HG03432 (cell line): ENCODE data around the gene SHC2.

ENCODE experiments used
- ATAC-seq: cut with Tn5 transposase; IDR thresholded peaks from one replicate; pipeline ENCODE4 v1.9.1; 2021; ENCODE audit warnings: mild to moderate bottlenecking, moderate library complexity; ENCODE audit not compliant: unreplicated experiment

Gene SHC2, protein sequence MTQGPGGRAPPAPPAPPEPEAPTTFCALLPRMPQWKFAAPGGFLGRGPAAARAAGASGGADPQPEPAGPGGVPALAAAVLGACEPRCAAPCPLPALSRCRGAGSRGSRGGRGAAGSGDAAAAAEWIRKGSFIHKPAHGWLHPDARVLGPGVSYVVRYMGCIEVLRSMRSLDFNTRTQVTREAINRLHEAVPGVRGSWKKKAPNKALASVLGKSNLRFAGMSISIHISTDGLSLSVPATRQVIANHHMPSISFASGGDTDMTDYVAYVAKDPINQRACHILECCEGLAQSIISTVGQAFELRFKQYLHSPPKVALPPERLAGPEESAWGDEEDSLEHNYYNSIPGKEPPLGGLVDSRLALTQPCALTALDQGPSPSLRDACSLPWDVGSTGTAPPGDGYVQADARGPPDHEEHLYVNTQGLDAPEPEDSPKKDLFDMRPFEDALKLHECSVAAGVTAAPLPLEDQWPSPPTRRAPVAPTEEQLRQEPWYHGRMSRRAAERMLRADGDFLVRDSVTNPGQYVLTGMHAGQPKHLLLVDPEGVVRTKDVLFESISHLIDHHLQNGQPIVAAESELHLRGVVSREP

DNA sequence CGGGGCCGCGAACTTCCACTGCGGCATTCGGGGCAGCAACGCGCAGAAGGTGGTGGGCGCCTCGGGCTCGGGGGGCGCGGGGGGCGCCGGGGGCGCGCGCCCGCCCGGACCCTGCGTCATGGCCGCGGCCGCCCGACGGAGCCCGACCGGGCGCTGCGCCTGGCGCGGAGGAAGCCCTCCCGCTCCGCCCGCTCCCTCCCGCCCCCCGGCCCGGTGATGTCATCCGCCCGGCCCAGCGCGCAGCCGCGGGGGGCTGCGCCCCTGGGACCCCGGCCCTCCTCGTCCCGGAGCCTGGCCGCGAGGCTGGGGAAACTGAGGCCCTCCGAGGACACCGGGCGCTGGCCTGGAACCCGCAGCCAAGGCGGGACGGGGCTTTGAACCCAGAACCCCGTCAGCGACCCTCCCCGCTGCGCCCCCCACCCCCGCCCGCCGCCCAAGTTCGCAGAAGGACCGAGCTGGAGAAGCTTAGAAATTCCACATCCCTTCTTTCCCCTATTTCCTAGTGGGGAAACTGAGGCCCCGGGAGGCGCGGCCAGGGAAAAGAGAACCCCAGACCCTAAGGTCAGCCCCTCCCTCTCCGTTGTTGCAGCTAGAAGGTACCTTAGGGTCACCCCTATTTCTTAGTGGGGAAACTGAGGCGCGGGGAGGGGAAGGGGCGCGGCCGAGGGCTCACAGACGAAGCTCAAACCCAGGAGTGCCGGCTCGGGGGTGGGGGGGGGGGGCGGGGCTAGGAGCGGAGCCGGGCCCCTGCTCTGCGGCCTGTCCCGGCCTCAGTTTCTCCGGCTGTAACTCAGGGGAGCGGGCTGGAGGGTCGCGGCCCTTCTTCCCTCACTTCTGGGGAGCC, at the start of gene SHC2:
SHC2 (minus strand) TSS at position 157 of the 844 bp plus-strand sequence; CDS start at position 120, 37 bp downstream.
- ATAC-seq = no peak

DNA sequence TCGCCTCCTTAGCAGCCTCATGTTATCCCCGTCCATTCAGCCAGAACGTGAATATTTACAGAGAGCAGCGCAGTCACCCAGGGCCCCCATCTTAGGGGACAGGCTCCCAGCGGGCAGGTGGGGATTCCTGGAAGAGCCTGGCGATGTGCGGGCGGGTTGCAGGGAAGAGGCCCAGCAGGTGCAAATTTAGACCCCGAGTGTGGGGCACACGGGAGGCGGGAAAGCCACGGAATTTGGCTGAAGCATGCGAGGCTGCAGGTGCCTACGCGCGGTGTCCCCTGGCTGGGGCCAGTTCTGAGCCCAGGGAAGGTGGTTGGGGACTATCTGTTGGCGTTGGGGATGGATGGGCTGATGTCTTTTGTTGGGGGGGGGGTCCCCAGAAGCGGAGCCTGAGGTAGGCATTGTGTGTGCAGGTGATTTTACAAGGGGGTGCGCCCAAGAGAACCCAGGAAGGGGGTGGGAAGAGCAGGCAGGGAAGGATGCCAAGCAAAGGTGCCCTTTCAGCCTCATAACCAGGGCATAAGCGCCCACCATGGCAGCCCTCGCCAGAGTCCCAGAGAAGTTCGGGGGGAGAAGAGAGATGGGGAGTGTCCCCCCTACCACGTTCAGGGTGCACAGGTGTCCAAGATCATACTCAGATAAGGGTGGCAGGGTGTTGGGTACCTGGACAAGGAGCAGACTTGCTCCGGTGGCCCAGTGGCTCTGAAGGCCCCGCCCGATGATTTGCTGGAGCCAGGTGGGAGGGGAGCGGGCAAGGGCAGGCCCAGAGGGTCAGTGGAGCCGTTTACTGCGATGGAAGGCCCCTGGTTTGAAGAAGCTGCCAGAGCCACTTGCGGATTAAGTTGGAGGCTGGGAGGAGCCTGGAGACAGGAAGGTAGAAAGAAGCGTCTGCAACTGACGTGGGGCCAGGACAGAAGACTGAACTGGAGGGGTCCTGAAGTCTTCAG, 47.6 kb upstream of the SHC2 start:
- no peak for ATAC-seq

GRCh38 chr19:507286-508203, 46.7 kb upstream of the SHC2 start, which contains the start of gene TPGS1:
TSS of gene TPGS1 (plus strand) at chr19:507497. CDS start at chr19:507507, 10 bp downstream.
- peak; percentile 73 for ATAC-seq

- ATAC-seq = peak; percentile 61
These were observed 45.8 kb upstream of the SHC2 start for GRCh38 chr19:506404-507285.

- ATAC-seq = no peak
These were observed 43.8 kb upstream of the SHC2 start for GRCh38 chr19:504616-505015.

DNA sequence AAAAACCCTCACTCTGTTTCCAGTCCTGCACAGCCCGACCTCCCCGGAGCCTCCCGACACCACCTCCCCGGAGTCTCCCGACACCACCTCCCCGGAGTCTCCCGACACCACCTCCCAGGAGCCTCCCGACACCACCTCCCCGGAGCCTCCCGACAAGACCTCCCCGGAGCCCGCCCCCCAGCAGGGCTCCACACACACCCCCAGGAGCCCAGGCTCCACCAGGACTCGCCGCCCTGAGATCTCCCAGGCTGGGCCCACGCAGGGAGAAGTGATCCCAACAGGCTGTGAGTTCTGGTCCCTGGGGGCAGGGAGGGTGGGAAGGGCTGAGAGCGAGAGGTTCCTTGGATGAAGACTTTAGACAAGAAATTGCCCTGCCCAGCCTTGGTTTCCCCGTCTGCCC, 40.8 kb upstream of the SHC2 start:
- ATAC-seq = no peak

- ATAC-seq = no peak
These were observed 38.3 kb upstream of the SHC2 start for GRCh38 chr19:498977-499623.

DNA sequence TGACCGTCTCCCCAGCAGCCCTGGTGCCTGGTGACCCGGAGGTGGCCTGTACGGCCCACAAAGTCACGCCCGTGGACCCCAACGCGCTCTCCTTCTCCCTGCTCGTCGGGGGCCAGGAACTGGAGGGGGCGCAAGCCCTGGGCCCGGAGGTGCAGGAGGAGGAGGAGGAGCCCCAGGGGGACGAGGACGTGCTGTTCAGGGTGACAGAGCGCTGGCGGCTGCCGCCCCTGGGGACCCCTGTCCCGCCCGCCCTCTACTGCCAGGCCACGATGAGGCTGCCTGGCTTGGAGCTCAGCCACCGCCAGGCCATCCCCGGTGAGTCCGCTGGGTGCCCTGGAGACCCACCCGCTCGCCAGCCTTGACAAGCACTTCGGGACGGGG, 37.7 kb upstream of the SHC2 start:
- ATAC-seq = no peak

GRCh38 chr19:497869-498510, 37.2 kb upstream of the SHC2 start:
- no peak for ATAC-seq

DNA sequence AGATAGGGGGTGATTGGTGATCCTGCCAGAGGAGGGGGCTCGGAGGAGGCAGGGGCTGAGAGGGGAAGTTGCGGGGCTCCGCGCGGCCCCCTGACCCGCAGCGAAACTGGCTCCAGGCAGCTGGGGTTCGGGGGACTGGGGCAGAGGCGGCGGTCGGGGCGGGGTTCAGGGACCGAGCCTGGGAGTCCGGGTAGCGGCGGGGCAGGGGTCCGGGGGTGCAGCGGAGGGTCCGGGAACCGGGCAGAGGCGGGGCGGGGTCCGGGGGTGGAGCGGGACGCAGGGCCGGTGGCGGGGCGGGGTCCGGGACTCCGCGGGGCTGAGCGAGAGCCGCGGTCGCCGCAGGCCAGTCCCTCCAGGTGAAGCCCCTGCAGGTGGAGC, 36.6 kb upstream of the SHC2 start:
- no peak for ATAC-seq

- no peak for ATAC-seq
These were observed 36.2 kb upstream of the SHC2 start for GRCh38 chr19:496986-497385.

- ATAC-seq = no peak
These were observed 35.4 kb upstream of the SHC2 start, which contains the start of gene MADCAM1 for GRCh38 chr19:496112-496665. TSS of gene MADCAM1 (plus strand) at chr19:496486. CDS start at chr19:496500, 14 bp downstream.

- no peak for ATAC-seq
These were observed 34.7 kb upstream of the SHC2 start for GRCh38 chr19:495402-496111.

DNA sequence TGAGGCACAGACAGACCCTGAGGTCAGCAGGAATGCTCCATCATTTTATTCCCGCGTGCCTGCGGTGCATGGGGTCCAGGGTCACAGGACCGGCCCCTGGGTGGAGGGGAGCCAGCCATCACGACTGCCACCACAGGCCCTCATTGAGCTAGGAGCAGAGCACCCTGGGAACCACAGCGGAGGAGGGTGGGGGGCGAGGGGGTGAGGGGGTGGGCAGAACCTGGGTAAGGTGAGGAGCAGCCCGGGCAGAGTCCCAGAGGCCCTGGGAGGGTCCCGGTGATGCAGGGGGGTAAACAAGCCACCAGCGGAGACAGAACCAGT, 34.2 kb upstream of the SHC2 start:
- no peak for ATAC-seq

GRCh38 chr19:494171-495080, 33.6 kb upstream of the SHC2 start:
- ATAC-seq = no peak
